A673 (cell line): Measurements from ENCODE around the gene LRRN2.

Experiments
- CTCF ChIP-seq: fragments of 300-800, 200-600 bp; sonication (generic); conservative IDR thresholded peaks from 2 replicates; pipeline ENCODE4 v1.5.1; 2017; ENCODE audit warnings: low read depth, mild to moderate bottlenecking, antibody characterized with exemption, low read length, moderate library complexity, mixed read lengths
- EZH2 ChIP-seq: fragments of 200-600 bp; sonication (generic); IDR thresholded peaks from 2 replicates; pipeline ENCODE4 v1.6.1; 2017; ENCODE audit warnings: borderline replicate concordance, low read depth, mild to moderate bottlenecking, mixed read lengths, antibody characterized with exemption, low read length; ENCODE audit not compliant: poor library complexity, severe bottlenecking

GRCh38 chr1:204704794-204705492 lies 19.4 kb upstream of the LRRN2 start:
- TF ChIP-seq CTCF (no peak), EZH2 (no peak)
